ENCODE measurements around the gene CCDC150.

DNA sequence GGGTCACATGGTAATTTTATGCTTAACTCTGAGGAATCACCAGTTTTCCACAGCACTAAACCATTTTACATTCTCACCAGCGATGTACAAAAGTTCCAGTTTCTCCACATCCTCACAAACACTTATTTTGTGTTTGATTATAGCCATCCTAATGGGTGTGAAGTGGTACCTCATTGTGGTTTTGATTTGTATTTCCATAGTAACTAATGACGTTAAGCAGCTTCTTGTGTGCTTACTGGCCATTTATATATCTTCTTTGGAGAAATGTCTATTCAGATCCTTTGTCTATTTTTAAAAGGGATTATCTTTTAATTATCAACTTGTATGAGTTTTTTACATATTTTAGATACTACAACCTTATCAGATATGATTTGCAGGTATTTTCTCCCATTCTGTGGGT lies 42.0 kb downstream of the CCDC150 start:
- TF ChIP-seq, protein P1, sequence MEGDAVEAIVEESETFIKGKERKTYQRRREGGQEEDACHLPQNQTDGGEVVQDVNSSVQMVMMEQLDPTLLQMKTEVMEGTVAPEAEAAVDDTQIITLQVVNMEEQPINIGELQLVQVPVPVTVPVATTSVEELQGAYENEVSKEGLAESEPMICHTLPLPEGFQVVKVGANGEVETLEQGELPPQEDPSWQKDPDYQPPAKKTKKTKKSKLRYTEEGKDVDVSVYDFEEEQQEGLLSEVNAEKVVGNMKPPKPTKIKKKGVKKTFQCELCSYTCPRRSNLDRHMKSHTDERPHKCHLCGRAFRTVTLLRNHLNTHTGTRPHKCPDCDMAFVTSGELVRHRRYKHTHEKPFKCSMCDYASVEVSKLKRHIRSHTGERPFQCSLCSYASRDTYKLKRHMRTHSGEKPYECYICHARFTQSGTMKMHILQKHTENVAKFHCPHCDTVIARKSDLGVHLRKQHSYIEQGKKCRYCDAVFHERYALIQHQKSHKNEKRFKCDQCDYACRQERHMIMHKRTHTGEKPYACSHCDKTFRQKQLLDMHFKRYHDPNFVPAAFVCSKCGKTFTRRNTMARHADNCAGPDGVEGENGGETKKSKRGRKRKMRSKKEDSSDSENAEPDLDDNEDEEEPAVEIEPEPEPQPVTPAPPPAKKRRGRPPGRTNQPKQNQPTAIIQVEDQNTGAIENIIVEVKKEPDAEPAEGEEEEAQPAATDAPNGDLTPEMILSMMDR (IDR thresholded peaks at IDR 0.05) = no peak
- no peak for TF ChIP-seq EZH2 (IDR thresholded peaks at IDR 0.05)

Data from neural progenitor cell (in vitro differentiated cells).